Measurements from ENCODE around the gene NOC4L. TPM values are rescaled to one million over a fixed set of nuclear protein-coding genes. Genes with fewer than 3 reads are reported as not detected.

NOC4L gene
- polyA plus RNA-seq, 1 donor (not counting 4 experiments of a cell fraction or from before 2014, with no cell fraction given) = 3.7 TPM

DNA sequence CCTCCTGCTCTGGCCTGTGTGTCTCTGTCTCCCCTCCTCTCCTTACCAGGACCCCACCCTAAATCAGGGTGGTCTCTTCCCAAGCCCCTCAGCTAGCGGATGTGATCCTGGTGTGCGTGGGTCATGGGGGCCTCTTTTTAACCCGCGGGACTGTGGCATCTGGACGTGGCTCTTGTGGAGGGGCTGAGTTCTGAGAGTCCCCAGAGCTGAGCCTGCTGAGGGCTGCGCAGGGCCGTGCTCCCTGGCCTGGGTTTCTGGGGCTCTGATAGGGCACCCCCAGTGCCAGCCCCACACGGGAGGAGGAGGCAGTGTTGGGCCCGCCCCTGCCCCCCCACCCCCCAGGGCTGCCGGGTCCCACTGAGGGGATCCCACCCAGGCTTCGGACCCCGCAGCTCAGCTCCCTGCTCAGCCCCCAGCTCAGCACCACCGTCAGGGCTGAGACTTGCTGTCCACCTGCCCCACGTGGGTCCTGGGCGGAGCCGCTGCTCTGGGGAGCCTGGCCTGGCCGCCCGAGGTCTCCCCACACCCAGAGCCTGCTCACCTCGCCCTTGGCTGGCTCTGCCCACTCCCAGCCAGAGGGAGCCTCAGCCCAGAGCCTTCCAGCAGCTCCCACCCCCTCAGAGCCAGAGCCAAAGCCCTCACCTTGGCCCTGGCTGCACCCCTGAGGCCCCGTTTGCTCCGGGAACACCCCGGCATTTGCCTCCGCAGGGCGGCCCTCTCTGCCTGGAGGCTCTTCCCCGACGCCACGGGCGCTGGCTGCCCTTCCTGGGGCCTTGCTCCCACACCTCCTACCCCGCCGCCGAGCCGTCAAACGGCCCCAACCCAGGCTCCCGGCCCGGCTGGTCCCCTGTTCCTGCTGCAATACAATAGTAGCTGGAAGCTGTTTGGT lies 31.5 kb downstream of the NOC4L start:
- TF ChIP-seq EZH2 (IDR thresholded peaks at IDR 0.05; ENCODE audit: low read length) (no peak), CTCF (optimal IDR thresholded peaks at IDR 0.05 in 1 of 3, IDR thresholded peaks at IDR 0.05 in 1 of 3, conservative IDR thresholded peaks at IDR 0.05 in 1 of 3; ENCODE audit: extremely low read depth in 1 of 3, insufficient read depth in 2 of 3, low read length in 3 of 3) (no peak)
- H3K27me3 ChIP-seq (ENCODE audit: control insufficient read depth, extremely low read depth, insufficient read depth, low read length) = peaks cover 44% of the 10 kb centered on the region
- DNase-seq (ENCODE audit: low read depth, low spot score) = no peak

GRCh38 chr12:132176385-132176919 lies 32.2 kb downstream of the NOC4L start:
- H3K27me3 ChIP-seq (ENCODE audit: control insufficient read depth, extremely low read depth, insufficient read depth, low read length) = peaks cover 43% of the 10 kb centered on the region
- no peak for TF ChIP-seq CTCF (optimal IDR thresholded peaks at IDR 0.05 in 1 of 3, IDR thresholded peaks at IDR 0.05 in 1 of 3, conservative IDR thresholded peaks at IDR 0.05 in 1 of 3; ENCODE audit: extremely low read depth in 1 of 3, insufficient read depth in 2 of 3, low read length in 3 of 3)
- TF ChIP-seq EZH2 (IDR thresholded peaks at IDR 0.05; ENCODE audit: low read length) = peak; percentile 32
- no peak for FAIRE-seq

More for the DNA sequence above, 31.5 kb downstream of the NOC4L start:
- H2AFZ ChIP-seq (ENCODE audit: control insufficient read depth, low read length) = no peak overlapping the region
- H3K36me3 ChIP-seq (ENCODE audit: control insufficient read depth in 2 of 2, extremely low read depth in 1 of 2, insufficient read depth in 2 of 2, low read length in 2 of 2) = no peaks in the 10 kb centered on the region
- no peak overlapping the region for H3K27ac ChIP-seq (ENCODE audit: control insufficient read depth, insufficient read depth, low read length)
- no peaks in the 10 kb centered on the region for H3K9me1 ChIP-seq (ENCODE audit: control insufficient read depth, extremely low read depth, insufficient read depth, low read length)
- H3K79me2 ChIP-seq (ENCODE audit: control insufficient read depth, insufficient read depth, low read length) = no peaks in the 10 kb centered on the region
- H3K9me3 ChIP-seq (ENCODE audit: control insufficient read depth, low read depth, low read length) = no peaks in the 10 kb centered on the region
- no peak overlapping the region for H3K4me2 ChIP-seq (ENCODE audit: control insufficient read depth, extremely low read depth, insufficient read depth, low read depth, low read length)
- H4K20me1 ChIP-seq (ENCODE audit: control insufficient read depth, extremely low read depth, insufficient read depth, low read length) = peaks cover 2% of the 10 kb centered on the region
- no peak for FAIRE-seq
- dilution Hi-C loops (cut with MboI; ENCODE audit: extremely low pct_ligation_motif_present, low sequenced_read_pairs) = no loop called here
- no peaks in the 10 kb centered on the region for H3K4me1 ChIP-seq (ENCODE audit: control insufficient read depth, extremely low read depth, insufficient read depth, low read length)
- H3K9ac ChIP-seq (ENCODE audit: control insufficient read depth, extremely low read depth, insufficient read depth, low read length) = no peak overlapping the region
- no peak overlapping the region for H3K4me3 ChIP-seq (ENCODE audit: control insufficient read depth in 2 of 3, extremely low read depth in 1 of 3, insufficient read depth in 2 of 3, low read depth in 1 of 3, low read length in 3 of 3)

More at GRCh38 chr12:132176385-132176919, 32.2 kb downstream of the NOC4L start:
- Histone ChIP-seq H2AFZ (ENCODE audit: control insufficient read depth, low read length) (no peak overlapping the region), H3K36me3 (ENCODE audit: control insufficient read depth in 2 of 2, extremely low read depth in 1 of 2, insufficient read depth in 2 of 2, low read length in 2 of 2) (no peaks in the 10 kb centered on the region), H3K27ac (ENCODE audit: control insufficient read depth, insufficient read depth, low read length) (no peak overlapping the region), H3K4me3 (ENCODE audit: control insufficient read depth in 2 of 3, extremely low read depth in 1 of 3, insufficient read depth in 2 of 3, low read depth in 1 of 3, low read length in 3 of 3) (no peak overlapping the region), H3K9me3 (ENCODE audit: control insufficient read depth, low read depth, low read length) (no peaks in the 10 kb centered on the region), H3K4me2 (ENCODE audit: control insufficient read depth, extremely low read depth, insufficient read depth, low read depth, low read length) (no peak overlapping the region), H3K9ac (ENCODE audit: control insufficient read depth, extremely low read depth, insufficient read depth, low read length) (no peak overlapping the region), H3K79me2 (ENCODE audit: control insufficient read depth, insufficient read depth, low read length) (no peaks in the 10 kb centered on the region), H3K9me1 (ENCODE audit: control insufficient read depth, extremely low read depth, insufficient read depth, low read length) (no peaks in the 10 kb centered on the region), H3K4me1 (ENCODE audit: control insufficient read depth, extremely low read depth, insufficient read depth, low read length) (no peaks in the 10 kb centered on the region), H4K20me1 (ENCODE audit: control insufficient read depth, extremely low read depth, insufficient read depth, low read length) (peaks cover 2% of the 10 kb centered on the region)
- dilution Hi-C loops (cut with MboI; ENCODE audit: extremely low pct_ligation_motif_present, low sequenced_read_pairs) = no loop called here
- DNase-seq (ENCODE audit: low read depth, low spot score) = no peak

All from keratinocyte (primary cell).